Measurements from ENCODE around the gene RAD51B.

DNA sequence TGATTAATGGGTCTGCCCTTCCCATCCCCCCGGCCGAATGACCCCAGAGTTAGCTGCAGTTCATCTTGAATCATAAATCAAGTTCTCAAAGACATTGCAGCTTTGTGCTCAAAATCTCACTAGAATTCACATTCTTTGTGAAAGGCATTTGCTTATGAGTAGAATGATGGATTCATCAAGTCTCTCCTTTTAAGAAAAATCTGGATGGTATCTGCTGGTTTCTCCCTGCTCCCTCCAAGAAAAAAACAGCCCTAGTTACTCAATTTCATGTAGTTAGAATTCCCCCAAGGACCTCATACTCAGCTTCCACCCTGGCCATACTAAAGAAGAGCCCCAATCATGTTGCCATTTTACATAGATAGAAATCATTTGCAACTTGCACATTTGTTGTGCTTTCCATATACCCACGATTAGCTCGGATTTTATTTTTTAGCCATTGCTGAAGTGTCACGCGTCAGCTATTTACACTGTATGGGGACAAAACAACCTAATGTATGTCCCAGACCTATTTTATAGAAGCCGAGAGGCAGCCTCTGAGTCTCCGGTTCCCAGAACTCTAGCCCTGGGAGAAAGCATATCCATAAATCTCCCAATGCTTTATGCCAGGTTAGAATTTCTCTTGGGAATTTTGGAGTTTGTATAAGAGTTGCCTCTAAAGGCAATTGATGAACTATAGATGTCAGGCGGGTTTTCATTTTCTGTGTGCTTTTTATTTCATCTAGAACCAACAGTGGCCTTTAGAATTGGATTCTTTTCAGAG lies 673.8 kb downstream of the RAD51B start:
- TF ChIP-seq POLR2A (IDR thresholded peaks at IDR 0.05; ENCODE audit: low read depth, low read length), result no peak
- TF ChIP-seq POLR2AphosphoS5 (IDR thresholded peaks at IDR 0.05; ENCODE audit: low read depth, low read length), result no peak

Measured in GM12892 (cell line).